ENCODE data around the gene SYT4.
A peak's percentile ranks its signal among the peaks of the same experiment; 100 is the strongest.
"Not testable (repeated sequence)": the region's sequence is repeated elsewhere in the genome, so short reads cannot be mapped to it uniquely, and the experiment has no call there.

SYT4 gene

GRCh38 chr18:43277164-43277600 is at the start of gene SYT4:
Gene SYT4 (minus strand): TSS chr18:43277490. CDS start chr18:43277281, 209 bp downstream.
- peak; percentile 68 for DNase-seq

GRCh38 chr18:43322132-43322531 is 44.8 kb upstream of the SYT4 start:
- no peak for DNase-seq

GRCh38 chr18:43314941-43315340 is 37.7 kb upstream of the SYT4 start:
- no peak for DNase-seq

GRCh38 chr18:43312891-43313290 is 35.6 kb upstream of the SYT4 start:
- no peak for DNase-seq

- no peak for DNase-seq
Observed at GRCh38 chr18:43310239-43310638, 32.9 kb upstream of the SYT4 start.

- no peak for DNase-seq
Observed at GRCh38 chr18:43303376-43303775, 26.1 kb upstream of the SYT4 start.

GRCh38 chr18:43286187-43286586 is 8.9 kb upstream of the SYT4 start:
- DNase-seq, result not testable (repeated sequence)

- DNase-seq, result no peak
Observed at GRCh38 chr18:43283299-43283698, 6.0 kb upstream of the SYT4 start.

- DNase-seq, result peak; percentile 52
Observed at GRCh38 chr18:43279015-43279744, 1.9 kb upstream of the SYT4 start.

- no peak for DNase-seq
Observed at GRCh38 chr18:43278355-43278754, 1.1 kb upstream of the SYT4 start.

- no peak for DNase-seq
Observed at GRCh38 chr18:43276491-43276890, 799 bp downstream of the SYT4 start.

GRCh38 chr18:43275546-43275945 is 1.7 kb downstream of the SYT4 start:
- no peak for DNase-seq

- no peak for DNase-seq
Observed at GRCh38 chr18:43274526-43274925, 2.8 kb downstream of the SYT4 start.

GRCh38 chr18:43271593-43272432 is 5.5 kb downstream of the SYT4 start:
- DNase-seq, result peak; percentile 42

GRCh38 chr18:43267818-43268217 is 9.5 kb downstream of the SYT4 start:
- DNase-seq, result no peak

- no peak for DNase-seq
Observed at GRCh38 chr18:43265465-43265864, 11.8 kb downstream of the SYT4 start.

- DNase-seq, result no peak
Observed at GRCh38 chr18:43248610-43249249, 28.6 kb downstream of the SYT4 start.

- DNase-seq, result no peak
Observed at GRCh38 chr18:43247944-43248343, 29.3 kb downstream of the SYT4 start.

GRCh38 chr18:43238429-43238828 is 38.9 kb downstream of the SYT4 start:
- DNase-seq, result no peak

GRCh38 chr18:43236921-43237320 is 40.4 kb downstream of the SYT4 start:
- DNase-seq, result no peak

GRCh38 chr18:43234889-43235288 is 42.4 kb downstream of the SYT4 start:
- DNase-seq, result no peak

- no peak for DNase-seq
Observed at GRCh38 chr18:43222501-43222900, 54.8 kb downstream of the SYT4 start.

- DNase-seq, result no peak
Observed at GRCh38 chr18:43220691-43221090, 56.6 kb downstream of the SYT4 start.
